ENCODE results near the gene ZNF100.
"Not testable (repeated sequence)": the region's sequence is repeated elsewhere in the genome, so short reads cannot be mapped to it uniquely, and the experiment has no call there.

Gene ZNF100

DNA sequence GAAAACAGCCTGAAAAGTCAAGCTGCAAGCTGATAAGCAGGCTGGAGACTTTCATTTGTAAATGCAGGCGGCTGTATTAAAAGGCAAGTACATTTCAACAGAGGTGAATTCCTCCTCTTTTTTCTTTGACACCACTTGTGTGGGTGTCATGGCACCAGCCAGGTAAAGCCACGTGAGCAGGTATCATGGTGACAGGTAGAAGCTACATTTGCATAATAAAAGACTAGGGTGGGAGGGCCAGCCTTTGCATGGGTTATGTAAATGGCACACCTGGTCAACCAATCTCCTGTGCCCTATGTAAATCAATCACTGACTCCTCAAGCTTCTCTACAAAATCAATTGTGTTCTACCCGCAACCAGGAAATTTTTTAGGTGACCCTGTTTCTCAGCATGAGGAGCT is 68.2 kb downstream of the ZNF100 start:
- no peak for DNase-seq

DNA sequence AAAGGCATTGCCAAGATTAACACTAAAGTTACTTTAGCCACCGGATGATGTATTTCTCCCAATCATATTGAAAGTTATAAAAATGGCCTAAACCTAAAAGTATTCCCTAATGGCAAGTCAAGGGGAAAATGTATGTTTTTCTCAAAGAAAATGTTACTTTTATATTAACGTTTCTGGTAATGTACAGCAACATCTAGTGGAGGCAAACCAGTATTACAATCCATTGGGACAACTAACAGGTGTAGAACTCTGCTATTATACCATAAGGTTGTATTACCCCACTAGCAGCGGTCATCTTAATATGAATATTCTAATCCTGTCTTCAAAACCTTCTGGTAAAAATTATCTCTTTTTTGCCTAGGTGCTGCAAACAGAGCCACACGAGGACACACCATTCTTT is 69.2 kb downstream of the ZNF100 start:
- DNase-seq: no peak

- no peak for DNase-seq
Measured at GRCh38 chr19:21697698-21698097, 69.7 kb downstream of the ZNF100 start.

DNA sequence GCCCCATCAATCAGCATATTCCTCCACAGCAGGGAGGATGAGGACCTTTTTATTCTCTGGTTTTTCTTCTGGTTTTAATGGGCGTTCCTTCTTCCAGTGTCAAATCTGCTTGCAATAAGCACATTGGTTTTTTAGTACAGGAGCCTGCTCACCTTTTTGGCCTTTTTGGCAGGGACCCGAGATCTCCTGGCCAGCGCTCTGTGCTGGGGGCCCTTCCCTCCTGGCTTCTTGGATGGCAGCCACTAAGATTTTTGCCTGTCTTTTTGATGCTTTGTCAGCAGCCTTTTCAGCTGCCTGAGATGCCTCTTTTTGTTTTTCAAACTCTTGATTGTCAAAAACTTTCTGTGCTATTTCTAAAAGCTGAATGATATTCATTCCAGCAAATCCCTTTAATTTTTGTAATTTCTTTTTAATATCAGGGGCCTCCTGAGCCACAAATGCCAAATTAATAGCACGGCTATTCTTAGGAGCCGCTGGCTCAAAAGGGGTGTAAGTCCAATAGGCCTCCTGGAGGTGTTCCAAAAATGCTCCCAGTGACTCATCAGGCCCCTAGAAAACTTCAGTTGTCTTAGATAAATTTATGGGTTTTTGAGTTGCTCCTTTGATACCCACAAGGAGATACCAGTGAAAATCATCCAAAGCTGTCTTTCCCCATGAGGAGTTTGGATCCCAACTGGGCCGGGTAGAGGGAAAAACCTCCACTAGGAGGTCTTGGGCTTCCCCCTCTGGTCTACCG is 73.0 kb downstream of the ZNF100 start:
- no peak for DNase-seq

- DNase-seq: no peak
Measured at GRCh38 chr19:21693399-21693798, 74.0 kb downstream of the ZNF100 start.

- DNase-seq: no peak
Measured at GRCh38 chr19:21691661-21692060, 75.7 kb downstream of the ZNF100 start.

GRCh38 chr19:21688464-21688863 is 78.9 kb downstream of the ZNF100 start:
- no peak for DNase-seq

GRCh38 chr19:21680671-21681070 is 86.7 kb downstream of the ZNF100 start:
- no peak for DNase-seq

- no peak for DNase-seq
Measured at GRCh38 chr19:21680026-21680425, 87.4 kb downstream of the ZNF100 start.

DNA sequence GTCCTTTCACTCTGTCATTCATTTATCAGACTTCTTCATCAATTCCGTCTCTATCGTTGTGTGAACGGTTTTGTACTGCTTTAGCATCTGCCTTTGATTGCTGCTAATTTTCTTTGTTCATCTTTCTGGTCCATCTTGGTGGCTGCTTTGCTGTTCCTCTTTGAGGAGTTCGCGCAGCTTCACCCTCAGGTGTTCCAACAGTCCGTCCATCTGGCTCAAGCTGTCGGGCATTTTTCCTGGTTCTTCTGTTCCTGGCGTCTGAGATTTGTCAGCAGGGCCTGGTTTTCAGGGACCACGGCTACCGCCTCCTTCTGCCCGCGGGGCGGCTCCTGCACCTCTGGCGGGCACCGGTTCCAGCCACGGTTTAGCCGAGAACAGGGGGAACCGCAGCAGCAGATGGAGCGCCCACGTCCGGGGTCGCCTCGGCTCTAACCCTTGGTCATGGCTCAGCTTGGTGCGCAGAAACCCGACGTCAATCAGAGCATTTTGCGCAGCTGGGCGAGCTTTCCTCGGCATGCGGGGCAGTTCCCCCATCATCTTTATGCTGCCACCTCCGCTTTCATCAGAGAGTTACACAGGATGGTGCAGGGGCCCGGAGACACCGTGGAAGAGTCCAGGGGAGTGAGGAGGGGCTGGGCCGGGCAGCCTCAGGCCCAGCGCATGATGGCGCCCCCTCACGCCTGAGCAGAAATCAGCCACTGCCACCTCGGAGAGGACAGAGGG is 89.5 kb downstream of the ZNF100 start:
- DNase-seq: no peak

GRCh38 chr19:21674454-21674853 is 92.9 kb downstream of the ZNF100 start:
- no peak for DNase-seq

DNA sequence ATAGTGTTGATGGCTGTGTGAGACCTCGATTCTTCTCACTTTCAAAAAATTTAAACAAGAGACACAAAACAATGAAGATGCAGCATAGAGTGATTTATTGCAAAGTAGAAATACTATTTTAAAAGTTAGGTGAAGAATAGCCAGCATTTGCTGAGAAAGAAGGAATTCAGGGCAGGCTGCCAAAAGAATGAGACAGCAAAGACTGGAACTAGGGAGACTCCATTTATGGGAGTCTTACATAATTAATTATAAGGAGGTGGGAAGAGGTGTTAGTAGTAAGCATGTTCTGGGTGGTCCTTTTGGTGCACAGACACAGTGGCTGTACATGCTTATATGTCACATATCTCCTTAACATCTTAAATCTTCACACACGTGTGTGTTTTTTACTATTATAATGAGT is 93.9 kb downstream of the ZNF100 start:
- DNase-seq: not testable (repeated sequence)

Measured in activated T-cell treated with anti-CD3 and anti-CD28 coated beads, Interleukin-2, amount 50 U/mL, for 48 hours (primary cell).